Measurements from ENCODE around the gene PIP5KL1. TPM values are rescaled to one million over a fixed set of nuclear protein-coding genes. Genes with fewer than 3 reads are reported as not detected.

The PIP5KL1 gene
- total and polyA plus RNA-seq, 2 of the 8 experiments (the other 6 are each of a cell fraction or from before 2014, with no cell fraction given): 13.4 to 15.4 TPM

GRCh38 chr9:127877566-127877998 is 53.0 kb downstream of the PIP5KL1 start, which contains the start of gene AK1 (continued):
- no peak for TF ChIP-seq SIN3A (conservative IDR thresholded peaks at IDR 0.05 in 1 of 2, IDR thresholded peaks at IDR 0.05 in 1 of 2; ENCODE audit: low read depth in 1 of 2, low read length in 2 of 2)
- TF ChIP-seq MAX (IDR thresholded peaks at IDR 0.05): 0 out of 2 replicates have a peak, but pooled peaks have one; percentile 22
